ENCODE measurements around the gene SRPK1.

The SRPK1 gene

GRCh38 chr6:35852994-35853393 lies 67.9 kb downstream of the SRPK1 start:
- no peaks in the 10 kb centered on the region for H3K4me1 ChIP-seq (ENCODE audit: insufficient read depth, low read length)
- H3K36me3 ChIP-seq (ENCODE audit: insufficient read depth, low read length) = peaks cover 24% of the 10 kb centered on the region
- H3K9ac ChIP-seq (ENCODE audit: low read depth, low read length) = no peak overlapping the region
- H3K9me3 ChIP-seq (ENCODE audit: control insufficient read depth, insufficient read depth, low read length) = 0 out of 2 replicates have a peak, but pooled peaks cover 2% of the 10 kb centered on the region

DNA sequence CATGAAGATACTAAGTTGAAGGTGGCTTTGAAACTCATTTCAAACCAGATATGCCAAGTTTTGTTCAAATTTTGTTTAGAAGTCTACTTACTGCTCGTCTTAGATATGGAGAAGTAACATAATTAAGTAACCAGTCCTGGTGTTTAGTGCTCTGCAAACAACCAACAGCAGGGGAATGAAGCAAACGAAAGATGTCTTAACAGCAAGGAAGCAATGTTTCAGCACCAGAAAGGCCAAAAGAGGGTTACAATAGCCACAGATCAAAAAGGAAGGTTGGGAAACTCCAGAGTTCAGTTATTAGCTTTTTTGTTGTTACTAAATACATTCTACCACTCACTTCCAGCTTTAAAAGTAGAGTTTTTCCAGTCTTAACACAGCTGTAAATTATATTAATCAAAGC lies 70.7 kb downstream of the SRPK1 start:
- H3K36me3 ChIP-seq (ENCODE audit: insufficient read depth, low read length) = peaks cover 22% of the 10 kb centered on the region
- no peak overlapping the region for H3K9ac ChIP-seq (ENCODE audit: low read depth, low read length)
- no peaks in the 10 kb centered on the region for H3K4me1 ChIP-seq (ENCODE audit: insufficient read depth, low read length)
- H3K9me3 ChIP-seq (ENCODE audit: control insufficient read depth, insufficient read depth, low read length) = 0 out of 2 replicates have a peak, but pooled peaks cover 2% of the 10 kb centered on the region

DNA sequence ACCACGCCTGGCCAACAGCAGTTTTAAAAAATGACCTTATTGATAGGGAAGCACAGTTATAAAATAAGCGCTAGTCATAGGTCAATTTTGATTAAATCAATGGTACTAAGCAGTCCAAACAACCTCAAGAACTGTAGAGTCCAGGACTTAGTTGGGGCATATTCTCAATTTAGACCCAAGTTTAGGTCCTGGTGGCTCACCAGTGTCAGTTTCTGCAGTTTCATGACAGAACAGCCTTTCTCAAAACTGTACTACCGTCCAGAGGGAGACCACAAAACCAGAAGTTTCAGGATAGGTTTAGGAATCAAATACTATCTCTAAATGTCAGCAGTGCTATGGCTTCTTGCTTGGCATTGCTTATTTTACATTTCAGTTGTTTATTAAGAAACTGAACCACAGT lies 76.6 kb downstream of the SRPK1 start:
- Histone ChIP-seq H3K36me3 (ENCODE audit: insufficient read depth, low read length) (peaks cover 19% of the 10 kb centered on the region), H3K9me3 (ENCODE audit: control insufficient read depth, insufficient read depth, low read length) (0 out of 2 replicates have a peak, but pooled peaks cover 2% of the 10 kb centered on the region), H3K4me1 (ENCODE audit: insufficient read depth, low read length) (no peaks in the 10 kb centered on the region), H3K9ac (ENCODE audit: low read depth, low read length) (no peak overlapping the region)

GRCh38 chr6:35842381-35842780 lies 78.5 kb downstream of the SRPK1 start:
- no peaks in the 10 kb centered on the region for H3K9me3 ChIP-seq (ENCODE audit: control insufficient read depth, insufficient read depth, low read length)
- peaks cover 36% of the 10 kb centered on the region for H3K36me3 ChIP-seq (ENCODE audit: insufficient read depth, low read length)
- no peaks in the 10 kb centered on the region; the same call in 1 of the 2 replicates for H3K4me1 ChIP-seq (ENCODE audit: insufficient read depth, low read length)
- H3K9ac ChIP-seq (ENCODE audit: low read depth, low read length) = no peak overlapping the region

GRCh38 chr6:35839019-35839418 lies 81.9 kb downstream of the SRPK1 start:
- H3K4me1 ChIP-seq (ENCODE audit: insufficient read depth, low read length) = no peaks in the 10 kb centered on the region; the same call in 1 of the 2 replicates
- H3K36me3 ChIP-seq (ENCODE audit: insufficient read depth, low read length) = peaks cover 32% of the 10 kb centered on the region
- H3K9ac ChIP-seq (ENCODE audit: low read depth, low read length) = no peak overlapping the region
- H3K9me3 ChIP-seq (ENCODE audit: control insufficient read depth, insufficient read depth, low read length) = no peaks in the 10 kb centered on the region

- Histone ChIP-seq H3K9me3 (ENCODE audit: control insufficient read depth, insufficient read depth, low read length) (no peaks in the 10 kb centered on the region), H3K36me3 (ENCODE audit: insufficient read depth, low read length) (peaks cover 14% of the 10 kb centered on the region), H3K4me1 (ENCODE audit: insufficient read depth, low read length) (no peaks in the 10 kb centered on the region; the same call in 1 of the 2 replicates), H3K9ac (ENCODE audit: low read depth, low read length) (no peak overlapping the region)
These were observed 87.4 kb downstream of the SRPK1 start for GRCh38 chr6:35833536-35833935.

- Histone ChIP-seq H3K4me1 (ENCODE audit: insufficient read depth, low read length) (no peaks in the 10 kb centered on the region), H3K36me3 (ENCODE audit: insufficient read depth, low read length) (peaks cover 3% of the 10 kb centered on the region; the same call in 1 of the 2 replicates), H3K9me3 (ENCODE audit: control insufficient read depth, insufficient read depth, low read length) (no peaks in the 10 kb centered on the region), H3K9ac (ENCODE audit: low read depth, low read length) (no peak overlapping the region)
These were observed 89.5 kb downstream of the SRPK1 start for GRCh38 chr6:35831257-35832007.

GRCh38 chr6:35829306-35829705 lies 91.6 kb downstream of the SRPK1 start:
- H3K9me3 ChIP-seq (ENCODE audit: control insufficient read depth, insufficient read depth, low read length) = no peaks in the 10 kb centered on the region
- H3K9ac ChIP-seq (ENCODE audit: low read depth, low read length) = no peak overlapping the region
- no peaks in the 10 kb centered on the region for H3K36me3 ChIP-seq (ENCODE audit: insufficient read depth, low read length)
- no peaks in the 10 kb centered on the region for H3K4me1 ChIP-seq (ENCODE audit: insufficient read depth, low read length)

GRCh38 chr6:35824552-35825192 lies 96.2 kb downstream of the SRPK1 start:
- Histone ChIP-seq H3K9ac (ENCODE audit: low read depth, low read length) (no peak overlapping the region), H3K36me3 (ENCODE audit: insufficient read depth, low read length) (no peaks in the 10 kb centered on the region), H3K4me1 (ENCODE audit: insufficient read depth, low read length) (no peaks in the 10 kb centered on the region), H3K9me3 (ENCODE audit: control insufficient read depth, insufficient read depth, low read length) (no peaks in the 10 kb centered on the region)

DNA sequence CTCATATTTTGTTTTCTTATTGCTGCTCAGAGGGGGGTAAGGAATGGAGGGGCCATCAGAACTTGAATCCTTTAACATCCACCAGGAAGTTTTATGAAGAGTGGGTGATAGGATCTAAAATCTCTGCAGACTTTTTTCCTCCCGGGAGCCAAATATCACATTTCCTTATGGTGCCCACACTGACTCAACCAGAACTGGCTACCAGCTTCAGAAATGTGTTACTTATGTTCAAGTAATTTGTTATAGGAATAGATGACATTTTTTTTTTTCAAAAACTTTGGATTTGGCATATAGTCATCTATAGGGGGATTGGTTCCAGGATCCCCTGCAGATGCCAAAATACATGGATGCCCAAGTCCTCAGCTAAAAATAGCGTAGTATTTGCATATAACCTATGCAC lies 97.3 kb downstream of the SRPK1 start:
- Histone ChIP-seq H3K4me1 (ENCODE audit: insufficient read depth, low read length) (no peaks in the 10 kb centered on the region), H3K36me3 (ENCODE audit: insufficient read depth, low read length) (no peaks in the 10 kb centered on the region), H3K9me3 (ENCODE audit: control insufficient read depth, insufficient read depth, low read length) (no peaks in the 10 kb centered on the region), H3K9ac (ENCODE audit: low read depth, low read length) (no peak overlapping the region)

GRCh38 chr6:35817515-35817914 lies 103.4 kb downstream of the SRPK1 start:
- Histone ChIP-seq H3K36me3 (ENCODE audit: insufficient read depth, low read length) (no peaks in the 10 kb centered on the region), H3K9me3 (ENCODE audit: control insufficient read depth, insufficient read depth, low read length) (no peaks in the 10 kb centered on the region; the same call in 1 of the 2 replicates), H3K4me1 (ENCODE audit: insufficient read depth, low read length) (no peaks in the 10 kb centered on the region), H3K9ac (ENCODE audit: low read depth, low read length) (no peak overlapping the region)

GRCh38 chr6:35811699-35811995 lies 109.3 kb downstream of the SRPK1 start:
- H3K9me3 ChIP-seq (ENCODE audit: control insufficient read depth, insufficient read depth, low read length) = no peaks in the 10 kb centered on the region
- H3K36me3 ChIP-seq (ENCODE audit: insufficient read depth, low read length) = no peaks in the 10 kb centered on the region
- peaks cover 5% of the 10 kb centered on the region; the same call in 1 of the 2 replicates for H3K4me1 ChIP-seq (ENCODE audit: insufficient read depth, low read length)
- H3K9ac ChIP-seq (ENCODE audit: low read depth, low read length) = no peak overlapping the region

DNA sequence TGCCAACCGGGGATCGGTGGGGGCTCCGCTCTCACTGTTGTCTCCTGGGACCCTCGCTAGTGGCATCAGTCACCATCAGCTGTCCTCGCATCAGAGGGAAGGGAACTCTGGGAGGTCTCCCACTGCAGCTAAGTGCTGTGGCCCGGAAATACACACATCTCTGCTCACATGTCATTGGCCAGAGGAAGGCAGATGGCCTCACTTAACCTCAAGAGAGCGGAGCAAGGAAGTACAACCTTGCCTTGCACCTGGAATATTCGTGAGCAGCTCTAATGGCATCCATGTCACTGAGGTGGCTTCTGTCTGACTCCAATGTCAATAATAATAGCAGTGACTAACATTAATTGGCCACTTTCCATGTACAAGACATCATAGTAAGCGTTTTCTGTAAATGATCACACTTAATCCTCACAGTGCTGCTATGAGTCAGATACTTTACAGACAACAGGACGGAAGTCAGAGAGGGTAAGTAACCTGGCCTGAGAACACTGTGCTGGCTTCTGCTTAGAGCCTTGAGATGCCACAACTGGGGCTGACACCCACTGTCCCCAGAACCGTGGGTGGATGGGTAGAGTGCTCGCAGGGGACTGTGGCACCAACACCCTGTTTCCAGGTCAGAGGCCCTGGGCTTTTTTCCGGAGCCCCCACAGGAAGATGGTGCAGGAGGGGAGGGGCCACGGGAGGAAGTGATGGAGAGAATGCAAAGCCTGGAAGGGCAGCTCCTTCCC lies 109.8 kb downstream of the SRPK1 start:
- H3K9ac ChIP-seq (ENCODE audit: low read depth, low read length) = no peak overlapping the region
- H3K9me3 ChIP-seq (ENCODE audit: control insufficient read depth, insufficient read depth, low read length) = no peaks in the 10 kb centered on the region
- H3K36me3 ChIP-seq (ENCODE audit: insufficient read depth, low read length) = no peaks in the 10 kb centered on the region
- H3K4me1 ChIP-seq (ENCODE audit: insufficient read depth, low read length) = peaks cover 5% of the 10 kb centered on the region; the same call in 1 of the 2 replicates

DNA sequence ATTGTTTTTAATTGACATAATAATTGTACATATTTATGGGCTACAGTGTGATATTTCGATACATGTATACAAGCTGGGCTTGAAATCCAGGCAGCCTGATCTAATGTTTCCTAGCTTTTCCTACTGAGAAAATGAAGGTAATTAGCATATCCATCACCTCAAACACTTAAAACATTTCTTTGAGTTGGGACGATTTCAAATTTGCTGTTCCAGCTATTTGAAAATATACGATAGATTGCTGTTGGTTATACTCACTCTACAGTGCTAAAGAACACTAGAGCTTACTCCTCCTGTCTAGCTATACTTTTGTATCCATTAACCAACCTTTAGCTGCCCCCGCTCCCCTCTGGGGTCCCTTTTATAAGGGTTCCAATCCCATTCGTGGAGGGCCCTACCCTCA lies 111.1 kb downstream of the SRPK1 start:
- no peak overlapping the region for H3K9ac ChIP-seq (ENCODE audit: low read depth, low read length)
- no peaks in the 10 kb centered on the region for H3K9me3 ChIP-seq (ENCODE audit: control insufficient read depth, insufficient read depth, low read length)
- H3K36me3 ChIP-seq (ENCODE audit: insufficient read depth, low read length) = no peaks in the 10 kb centered on the region
- peaks cover 8% of the 10 kb centered on the region; the same call in 1 of the 2 replicates for H3K4me1 ChIP-seq (ENCODE audit: insufficient read depth, low read length)
